HEK293 (cell line): Measurements from ENCODE around the gene CXCL17.

Experiments
- CTCF ChIP-seq: fragments of 450-650 bp; formaldehyde crosslinking; IDR thresholded peaks from 2 replicates; pipeline ENCODE4 v1.5.1; 2016; ENCODE audit warnings: missing biosample characterization, missing genetic modification characterization
- GLI4 ChIP-seq: fragments of 450-650 bp; formaldehyde crosslinking; IDR thresholded peaks from 2 replicates; pipeline ENCODE4 v1.5.1; 2016; ENCODE audit warnings: missing biosample characterization, missing genetic modification characterization
- TCF7L2 ChIP-seq: IDR thresholded peaks from 2 replicates; pipeline ENCODE4 v1.6.1; 2011; ENCODE audit warnings: low read depth, mild to moderate bottlenecking, inconsistent platforms, low read length, moderate library complexity, borderline replicate concordance
- ZNF510 ChIP-seq: fragments of 450-650 bp; formaldehyde crosslinking; IDR thresholded peaks from 2 replicates; pipeline ENCODE4 v1.5.1; 2018; ENCODE audit warnings: mild to moderate bottlenecking, missing genetic modification characterization, missing biosample characterization; ENCODE audit not compliant: insufficient replicate concordance
- ZNF776 ChIP-seq: fragments of 450-650 bp; formaldehyde crosslinking; IDR thresholded peaks from 2 replicates; pipeline ENCODE4 v1.5.0; 2017; ENCODE audit warnings: missing biosample characterization, missing genetic modification characterization, borderline replicate concordance
- TF ChIP-seq, protein P1 (sequence below): fragments of 450-650 bp; formaldehyde crosslinking; IDR thresholded peaks from 2 replicates; pipeline ENCODE4 v1.5.1; 2016; ENCODE audit warnings: missing biosample characterization, missing genetic modification characterization
- TF ChIP-seq, protein P2 (sequence below): IDR thresholded peaks from 2 replicates; pipeline ENCODE4 v1.6.1; 2011; ENCODE audit warnings: mild to moderate bottlenecking, low read depth, low read length, borderline replicate concordance

GRCh38 chr19:42488783-42489521, 46.2 kb upstream of the CXCL17 start:
- TF ChIP-seq, protein P1, sequence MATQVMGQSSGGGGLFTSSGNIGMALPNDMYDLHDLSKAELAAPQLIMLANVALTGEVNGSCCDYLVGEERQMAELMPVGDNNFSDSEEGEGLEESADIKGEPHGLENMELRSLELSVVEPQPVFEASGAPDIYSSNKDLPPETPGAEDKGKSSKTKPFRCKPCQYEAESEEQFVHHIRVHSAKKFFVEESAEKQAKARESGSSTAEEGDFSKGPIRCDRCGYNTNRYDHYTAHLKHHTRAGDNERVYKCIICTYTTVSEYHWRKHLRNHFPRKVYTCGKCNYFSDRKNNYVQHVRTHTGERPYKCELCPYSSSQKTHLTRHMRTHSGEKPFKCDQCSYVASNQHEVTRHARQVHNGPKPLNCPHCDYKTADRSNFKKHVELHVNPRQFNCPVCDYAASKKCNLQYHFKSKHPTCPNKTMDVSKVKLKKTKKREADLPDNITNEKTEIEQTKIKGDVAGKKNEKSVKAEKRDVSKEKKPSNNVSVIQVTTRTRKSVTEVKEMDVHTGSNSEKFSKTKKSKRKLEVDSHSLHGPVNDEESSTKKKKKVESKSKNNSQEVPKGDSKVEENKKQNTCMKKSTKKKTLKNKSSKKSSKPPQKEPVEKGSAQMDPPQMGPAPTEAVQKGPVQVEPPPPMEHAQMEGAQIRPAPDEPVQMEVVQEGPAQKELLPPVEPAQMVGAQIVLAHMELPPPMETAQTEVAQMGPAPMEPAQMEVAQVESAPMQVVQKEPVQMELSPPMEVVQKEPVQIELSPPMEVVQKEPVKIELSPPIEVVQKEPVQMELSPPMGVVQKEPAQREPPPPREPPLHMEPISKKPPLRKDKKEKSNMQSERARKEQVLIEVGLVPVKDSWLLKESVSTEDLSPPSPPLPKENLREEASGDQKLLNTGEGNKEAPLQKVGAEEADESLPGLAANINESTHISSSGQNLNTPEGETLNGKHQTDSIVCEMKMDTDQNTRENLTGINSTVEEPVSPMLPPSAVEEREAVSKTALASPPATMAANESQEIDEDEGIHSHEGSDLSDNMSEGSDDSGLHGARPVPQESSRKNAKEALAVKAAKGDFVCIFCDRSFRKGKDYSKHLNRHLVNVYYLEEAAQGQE (tag by site-specific recombination) = no peak
- TF ChIP-seq CTCF = no peak
- TF ChIP-seq ZNF776 (tag by site-specific recombination) = no peak
- TF ChIP-seq GLI4 (tag by site-specific recombination) = no peak
- no peak for TF ChIP-seq TCF7L2
- TF ChIP-seq, protein P2, sequence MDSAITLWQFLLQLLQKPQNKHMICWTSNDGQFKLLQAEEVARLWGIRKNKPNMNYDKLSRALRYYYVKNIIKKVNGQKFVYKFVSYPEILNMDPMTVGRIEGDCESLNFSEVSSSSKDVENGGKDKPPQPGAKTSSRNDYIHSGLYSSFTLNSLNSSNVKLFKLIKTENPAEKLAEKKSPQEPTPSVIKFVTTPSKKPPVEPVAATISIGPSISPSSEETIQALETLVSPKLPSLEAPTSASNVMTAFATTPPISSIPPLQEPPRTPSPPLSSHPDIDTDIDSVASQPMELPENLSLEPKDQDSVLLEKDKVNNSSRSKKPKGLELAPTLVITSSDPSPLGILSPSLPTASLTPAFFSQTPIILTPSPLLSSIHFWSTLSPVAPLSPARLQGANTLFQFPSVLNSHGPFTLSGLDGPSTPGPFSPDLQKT = no peak
- TF ChIP-seq ZNF510 (tag by site-specific recombination) = no peak
